C4-2B (cell line): ENCODE measurements around the gene MAML3.

Experiments used
- ZFX ChIP-seq: fragments of 450-650 bp; IDR thresholded peaks from 2 replicates; pipeline ENCODE4 v1.6.1; 2017
- TF ChIP-seq, protein P1 (sequence below): fragments of 450-650 bp; conservative IDR thresholded peaks from 2 replicates; pipeline ENCODE4 v1.5.1; 2017; ENCODE audit warnings: mild to moderate bottlenecking

- TF ChIP-seq, protein P1, sequence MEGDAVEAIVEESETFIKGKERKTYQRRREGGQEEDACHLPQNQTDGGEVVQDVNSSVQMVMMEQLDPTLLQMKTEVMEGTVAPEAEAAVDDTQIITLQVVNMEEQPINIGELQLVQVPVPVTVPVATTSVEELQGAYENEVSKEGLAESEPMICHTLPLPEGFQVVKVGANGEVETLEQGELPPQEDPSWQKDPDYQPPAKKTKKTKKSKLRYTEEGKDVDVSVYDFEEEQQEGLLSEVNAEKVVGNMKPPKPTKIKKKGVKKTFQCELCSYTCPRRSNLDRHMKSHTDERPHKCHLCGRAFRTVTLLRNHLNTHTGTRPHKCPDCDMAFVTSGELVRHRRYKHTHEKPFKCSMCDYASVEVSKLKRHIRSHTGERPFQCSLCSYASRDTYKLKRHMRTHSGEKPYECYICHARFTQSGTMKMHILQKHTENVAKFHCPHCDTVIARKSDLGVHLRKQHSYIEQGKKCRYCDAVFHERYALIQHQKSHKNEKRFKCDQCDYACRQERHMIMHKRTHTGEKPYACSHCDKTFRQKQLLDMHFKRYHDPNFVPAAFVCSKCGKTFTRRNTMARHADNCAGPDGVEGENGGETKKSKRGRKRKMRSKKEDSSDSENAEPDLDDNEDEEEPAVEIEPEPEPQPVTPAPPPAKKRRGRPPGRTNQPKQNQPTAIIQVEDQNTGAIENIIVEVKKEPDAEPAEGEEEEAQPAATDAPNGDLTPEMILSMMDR: no peak; the same call in 1 of the 2 replicates
- no peak for TF ChIP-seq ZFX
Observed at GRCh38 chr4:139761461-139761860, 392.5 kb downstream of the MAML3 start.
